ENCODE results near the gene MDP1. TPM values are rescaled to one million over a fixed set of nuclear protein-coding genes. Genes with fewer than 3 reads are reported as not detected.
A peak's percentile ranks its signal among the peaks of the same experiment; 100 is the strongest.

MDP1 gene
- polyA plus RNA-seq, 1 donor (not counting 4 experiments of a cell fraction or from before 2014, with no cell fraction given): 7.3 TPM

GRCh38 chr14:24259282-24260025 lies 43.6 kb upstream of the MDP1 start:
- peak overlapping the region; percentile 45 for H3K4me2 ChIP-seq (ENCODE audit: control insufficient read depth, extremely low read depth, insufficient read depth, low read depth, low read length)
- H3K9me1 ChIP-seq (ENCODE audit: control insufficient read depth, extremely low read depth, insufficient read depth, low read length): no peaks in the 10 kb centered on the region
- TF ChIP-seq EZH2 (IDR thresholded peaks at IDR 0.05; ENCODE audit: low read length) (no peak), CTCF (optimal IDR thresholded peaks at IDR 0.05 in 1 of 3, IDR thresholded peaks at IDR 0.05 in 1 of 3, conservative IDR thresholded peaks at IDR 0.05 in 1 of 3; ENCODE audit: extremely low read depth in 1 of 3, insufficient read depth in 2 of 3, low read length in 3 of 3) (no peak)
- H3K9ac ChIP-seq (ENCODE audit: control insufficient read depth, extremely low read depth, insufficient read depth, low read length): peak overlapping the region; percentile 9
- H3K27me3 ChIP-seq (ENCODE audit: control insufficient read depth, extremely low read depth, insufficient read depth, low read length): no peaks in the 10 kb centered on the region
- H2AFZ ChIP-seq (ENCODE audit: control insufficient read depth, low read length): peak overlapping the region; percentile 71
- H3K79me2 ChIP-seq (ENCODE audit: control insufficient read depth, insufficient read depth, low read length): no peaks in the 10 kb centered on the region
- H4K20me1 ChIP-seq (ENCODE audit: control insufficient read depth, extremely low read depth, insufficient read depth, low read length): no peaks in the 10 kb centered on the region
- H3K4me1 ChIP-seq (ENCODE audit: control insufficient read depth, extremely low read depth, insufficient read depth, low read length): peaks cover 26% of the 10 kb centered on the region
- dilution Hi-C loops (cut with MboI; ENCODE audit: extremely low pct_ligation_motif_present, low sequenced_read_pairs): no loop called here
- no peak for DNase-seq (ENCODE audit: low read depth, low spot score)
- no peak overlapping the region for H3K4me3 ChIP-seq (ENCODE audit: control insufficient read depth in 2 of 3, extremely low read depth in 1 of 3, insufficient read depth in 2 of 3, low read depth in 1 of 3, low read length in 3 of 3)
- H3K27ac ChIP-seq (ENCODE audit: control insufficient read depth, insufficient read depth, low read length): no peak overlapping the region
- H3K9me3 ChIP-seq (ENCODE audit: control insufficient read depth, low read depth, low read length): no peaks in the 10 kb centered on the region
- FAIRE-seq: no peak
- peaks cover 9 to 18% of the 10 kb centered on the region in 2 experiments for H3K36me3 ChIP-seq (ENCODE audit: control insufficient read depth in 2 of 2, extremely low read depth in 1 of 2, insufficient read depth in 2 of 2, low read length in 2 of 2)

GRCh38 chr14:24258548-24259265 lies 42.8 kb upstream of the MDP1 start:
- H3K79me2 ChIP-seq (ENCODE audit: control insufficient read depth, insufficient read depth, low read length): no peaks in the 10 kb centered on the region
- H3K36me3 ChIP-seq (ENCODE audit: control insufficient read depth in 2 of 2, extremely low read depth in 1 of 2, insufficient read depth in 2 of 2, low read length in 2 of 2): peaks cover 12 to 18% of the 10 kb centered on the region in 2 experiments
- peak overlapping the region in 1 of 3 experiments; percentile 27 for H3K4me3 ChIP-seq (ENCODE audit: control insufficient read depth in 2 of 3, extremely low read depth in 1 of 3, insufficient read depth in 2 of 3, low read depth in 1 of 3, low read length in 3 of 3)
- H3K9ac ChIP-seq (ENCODE audit: control insufficient read depth, extremely low read depth, insufficient read depth, low read length): no peak overlapping the region
- H2AFZ ChIP-seq (ENCODE audit: control insufficient read depth, low read length): peak overlapping the region; percentile 71
- H3K4me2 ChIP-seq (ENCODE audit: control insufficient read depth, extremely low read depth, insufficient read depth, low read depth, low read length): peak overlapping the region; percentile 45
- H3K27ac ChIP-seq (ENCODE audit: control insufficient read depth, insufficient read depth, low read length): no peak overlapping the region
- H3K27me3 ChIP-seq (ENCODE audit: control insufficient read depth, extremely low read depth, insufficient read depth, low read length): no peaks in the 10 kb centered on the region
- dilution Hi-C loops (cut with MboI; ENCODE audit: extremely low pct_ligation_motif_present, low sequenced_read_pairs): no loop called here
- DNase-seq (ENCODE audit: low read depth, low spot score): no peak
- no peaks in the 10 kb centered on the region for H4K20me1 ChIP-seq (ENCODE audit: control insufficient read depth, extremely low read depth, insufficient read depth, low read length)
- H3K9me1 ChIP-seq (ENCODE audit: control insufficient read depth, extremely low read depth, insufficient read depth, low read length): no peaks in the 10 kb centered on the region
- TF ChIP-seq EZH2 (IDR thresholded peaks at IDR 0.05; ENCODE audit: low read length): no peak
- no peak for TF ChIP-seq CTCF (optimal IDR thresholded peaks at IDR 0.05 in 1 of 3, IDR thresholded peaks at IDR 0.05 in 1 of 3, conservative IDR thresholded peaks at IDR 0.05 in 1 of 3; ENCODE audit: extremely low read depth in 1 of 3, insufficient read depth in 2 of 3, low read length in 3 of 3)
- no peak for FAIRE-seq
- peaks cover 19% of the 10 kb centered on the region for H3K4me1 ChIP-seq (ENCODE audit: control insufficient read depth, extremely low read depth, insufficient read depth, low read length)
- H3K9me3 ChIP-seq (ENCODE audit: control insufficient read depth, low read depth, low read length): no peaks in the 10 kb centered on the region
